ENCODE results near the gene CCL3. TPM values are rescaled to one million over a fixed set of nuclear protein-coding genes. Genes with fewer than 3 reads are reported as not detected.

CCL3 gene
- total RNA-seq, 1 experiment from 2014 or later = 0.98 TPM

DNA sequence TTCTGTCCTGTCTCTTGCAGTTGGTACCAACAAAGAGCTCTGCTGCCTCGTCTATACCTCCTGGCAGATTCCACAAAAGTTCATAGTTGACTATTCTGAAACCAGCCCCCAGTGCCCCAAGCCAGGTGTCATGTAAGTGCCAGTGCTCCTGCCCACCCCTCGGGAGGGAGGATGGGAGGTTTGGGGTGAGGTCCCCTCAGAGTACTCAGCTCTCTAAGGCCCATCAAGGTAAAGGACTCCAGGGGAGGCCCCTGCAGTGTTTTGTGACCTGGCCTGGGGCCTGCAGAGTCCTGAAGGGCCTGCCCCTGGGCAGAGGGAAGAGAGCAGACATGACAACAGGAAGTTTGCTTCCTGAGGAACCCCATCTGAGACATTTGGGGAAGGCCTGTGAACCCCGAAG is 19.5 kb downstream of the CCL3 start:
- CTCF ChIA-PET = interaction anchor here (3.3 kb wide), 1 partner anchor 101 kb away, joined by 13 read pairs; no protein-coding TSS in a partner anchor

DNA sequence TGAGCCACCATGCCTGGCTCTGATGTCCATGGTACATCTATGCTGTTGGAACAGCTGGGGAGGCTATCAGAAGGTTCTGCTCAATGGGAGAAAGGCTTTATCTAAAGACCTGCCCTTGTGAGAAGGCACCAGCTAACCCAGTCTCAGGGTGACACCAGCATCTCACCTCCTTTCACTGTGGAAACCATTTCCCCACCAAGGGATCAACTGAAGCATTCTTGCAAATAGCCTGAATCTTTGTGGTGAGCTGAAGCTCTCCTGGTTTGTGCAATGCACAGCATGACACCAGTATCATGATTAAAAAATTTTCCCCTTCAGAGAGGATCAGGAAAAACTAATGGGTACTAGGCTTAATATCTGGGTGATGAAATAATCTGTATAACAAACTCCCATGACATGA is 20.8 kb downstream of the CCL3 start:
- H3K27me3 ChIP-seq (ENCODE audit: insufficient read depth, low read length) = no peaks in the 10 kb centered on the region; the same call in 1 of the 2 replicates
- intact Hi-C loops (cut with micrococcal nuclease) = no loop called here
- ChIA-PET RAD21 (ENCODE audit: low non-redundant PET in 1 of 2, low total read pairs in 2 of 2, uncharacterized antibody in 2 of 2, unreplicated experiment in 2 of 2) (no interaction called here), CTCF (interaction anchor here (1.4 kb wide), 1 partner anchor 79 kb away, joined by 5 read pairs; no protein-coding TSS in a partner anchor), POLR2A (no interaction called here)
- H3K9me3 ChIP-seq (ENCODE audit: control insufficient read depth in 1 of 2, insufficient read depth in 1 of 2, low read depth in 1 of 2, low read length in 2 of 2) = no peaks in the 10 kb centered on the region
- no peaks in the 10 kb centered on the region for H3K4me1 ChIP-seq (ENCODE audit: control insufficient read depth in 1 of 2, insufficient read depth in 2 of 2, low read length in 2 of 2)
- no peak for DNase-seq (ENCODE audit: low read depth, low spot score)
- peaks cover 3% of the 10 kb centered on the region; the same call in 1 of the 2 replicates for H3K9me2 ChIP-seq (ENCODE audit: insufficient read depth)
- ATAC-seq = no peak
- no peaks in the 10 kb centered on the region for H3K36me3 ChIP-seq (ENCODE audit: control insufficient read depth in 1 of 2, insufficient read depth in 2 of 2, low read length in 2 of 2)
- no peaks in the 10 kb centered on the region for H4K20me1 ChIP-seq (ENCODE audit: insufficient read depth)
- H3K27ac ChIP-seq (ENCODE audit: low read depth, low read length) = no peak overlapping the region
- no TSS peak for BruUV-seq (replicated peaks)
- H2AFZ ChIP-seq (ENCODE audit: low read depth, low read length, poor library complexity, severe bottlenecking) = no peak overlapping the region
- no peaks in the 10 kb centered on the region for H3K79me2 ChIP-seq (ENCODE audit: insufficient read depth, low read length)
- no peak overlapping the region for H3K4me2 ChIP-seq (ENCODE audit: low read length)
- no peak overlapping the region for H3K4me3 ChIP-seq (replicated peaks in 1 of 2; ENCODE audit: low read depth in 1 of 2, low read length in 2 of 2)
- no peak overlapping the region for H3K9ac ChIP-seq (ENCODE audit: low read length)
- TF ChIP-seq JUND (IDR thresholded peaks at IDR 0.05) (no peak), RAD21 (IDR thresholded peaks at IDR 0.05; ENCODE audit: low read depth) (no peak), SRF (IDR thresholded peaks at IDR 0.05; ENCODE audit: low read depth) (no peak), EZH2 (IDR thresholded peaks at IDR 0.05) (no peak), FOSL1 (IDR thresholded peaks at IDR 0.05; ENCODE audit: low read depth) (no peak), POLR2A (IDR thresholded peaks at IDR 0.05; ENCODE audit: borderline replicate concordance, extremely low read depth, insufficient read depth, insufficient read length) (no peak), ELF1 (IDR thresholded peaks at IDR 0.05; ENCODE audit: borderline replicate concordance, low read depth) (no peak), ZNF274 (IDR thresholded peaks at IDR 0.05; ENCODE audit: low read depth, low read length) (no peak), POLR2AphosphoS5 (IDR thresholded peaks at IDR 0.05; ENCODE audit: low read depth, low read length) (no peak), EGR1 (IDR thresholded peaks at IDR 0.05; ENCODE audit: low read depth) (no peak)
- TF ChIP-seq, protein P1, sequence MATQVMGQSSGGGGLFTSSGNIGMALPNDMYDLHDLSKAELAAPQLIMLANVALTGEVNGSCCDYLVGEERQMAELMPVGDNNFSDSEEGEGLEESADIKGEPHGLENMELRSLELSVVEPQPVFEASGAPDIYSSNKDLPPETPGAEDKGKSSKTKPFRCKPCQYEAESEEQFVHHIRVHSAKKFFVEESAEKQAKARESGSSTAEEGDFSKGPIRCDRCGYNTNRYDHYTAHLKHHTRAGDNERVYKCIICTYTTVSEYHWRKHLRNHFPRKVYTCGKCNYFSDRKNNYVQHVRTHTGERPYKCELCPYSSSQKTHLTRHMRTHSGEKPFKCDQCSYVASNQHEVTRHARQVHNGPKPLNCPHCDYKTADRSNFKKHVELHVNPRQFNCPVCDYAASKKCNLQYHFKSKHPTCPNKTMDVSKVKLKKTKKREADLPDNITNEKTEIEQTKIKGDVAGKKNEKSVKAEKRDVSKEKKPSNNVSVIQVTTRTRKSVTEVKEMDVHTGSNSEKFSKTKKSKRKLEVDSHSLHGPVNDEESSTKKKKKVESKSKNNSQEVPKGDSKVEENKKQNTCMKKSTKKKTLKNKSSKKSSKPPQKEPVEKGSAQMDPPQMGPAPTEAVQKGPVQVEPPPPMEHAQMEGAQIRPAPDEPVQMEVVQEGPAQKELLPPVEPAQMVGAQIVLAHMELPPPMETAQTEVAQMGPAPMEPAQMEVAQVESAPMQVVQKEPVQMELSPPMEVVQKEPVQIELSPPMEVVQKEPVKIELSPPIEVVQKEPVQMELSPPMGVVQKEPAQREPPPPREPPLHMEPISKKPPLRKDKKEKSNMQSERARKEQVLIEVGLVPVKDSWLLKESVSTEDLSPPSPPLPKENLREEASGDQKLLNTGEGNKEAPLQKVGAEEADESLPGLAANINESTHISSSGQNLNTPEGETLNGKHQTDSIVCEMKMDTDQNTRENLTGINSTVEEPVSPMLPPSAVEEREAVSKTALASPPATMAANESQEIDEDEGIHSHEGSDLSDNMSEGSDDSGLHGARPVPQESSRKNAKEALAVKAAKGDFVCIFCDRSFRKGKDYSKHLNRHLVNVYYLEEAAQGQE (IDR thresholded peaks at IDR 0.05; ENCODE audit: low read depth) = no peak
- TF ChIP-seq, protein P2, sequence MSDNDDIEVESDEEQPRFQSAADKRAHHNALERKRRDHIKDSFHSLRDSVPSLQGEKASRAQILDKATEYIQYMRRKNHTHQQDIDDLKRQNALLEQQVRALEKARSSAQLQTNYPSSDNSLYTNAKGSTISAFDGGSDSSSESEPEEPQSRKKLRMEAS (IDR thresholded peaks at IDR 0.05) = no peak

More for the DNA sequence above, 19.5 kb downstream of the CCL3 start:
- intact Hi-C loops (cut with micrococcal nuclease) = no loop called here
- Histone ChIP-seq H3K9me3 (ENCODE audit: control insufficient read depth in 1 of 2, insufficient read depth in 1 of 2, low read depth in 1 of 2, low read length in 2 of 2) (no peaks in the 10 kb centered on the region), H3K4me1 (ENCODE audit: control insufficient read depth in 1 of 2, insufficient read depth in 2 of 2, low read length in 2 of 2) (no peaks in the 10 kb centered on the region), H4K20me1 (ENCODE audit: insufficient read depth) (no peaks in the 10 kb centered on the region), H3K27me3 (ENCODE audit: insufficient read depth, low read length) (no peaks in the 10 kb centered on the region; the same call in 1 of the 2 replicates), H3K79me2 (ENCODE audit: insufficient read depth, low read length) (no peaks in the 10 kb centered on the region), H3K4me2 (ENCODE audit: low read length) (no peak overlapping the region), H3K27ac (ENCODE audit: low read depth, low read length) (no peak overlapping the region), H3K9ac (ENCODE audit: low read length) (no peak overlapping the region), H3K36me3 (ENCODE audit: control insufficient read depth in 1 of 2, insufficient read depth in 2 of 2, low read length in 2 of 2) (no peaks in the 10 kb centered on the region), H2AFZ (ENCODE audit: low read depth, low read length, poor library complexity, severe bottlenecking) (no peak overlapping the region), H3K9me2 (ENCODE audit: insufficient read depth) (peaks cover 3% of the 10 kb centered on the region; the same call in 1 of the 2 replicates), H3K4me3 (replicated peaks in 1 of 2; ENCODE audit: low read depth in 1 of 2, low read length in 2 of 2) (no peak overlapping the region)
- no TSS peak for BruUV-seq (replicated peaks)
- TF ChIP-seq EGR1 (IDR thresholded peaks at IDR 0.05; ENCODE audit: low read depth) (no peak), RAD21 (IDR thresholded peaks at IDR 0.05; ENCODE audit: low read depth) (no peak), POLR2A (IDR thresholded peaks at IDR 0.05; ENCODE audit: borderline replicate concordance, extremely low read depth, insufficient read depth, insufficient read length) (no peak), SIN3A (IDR thresholded peaks at IDR 0.05; ENCODE audit: low read depth) (no peak)
- TF ChIP-seq, protein P3, sequence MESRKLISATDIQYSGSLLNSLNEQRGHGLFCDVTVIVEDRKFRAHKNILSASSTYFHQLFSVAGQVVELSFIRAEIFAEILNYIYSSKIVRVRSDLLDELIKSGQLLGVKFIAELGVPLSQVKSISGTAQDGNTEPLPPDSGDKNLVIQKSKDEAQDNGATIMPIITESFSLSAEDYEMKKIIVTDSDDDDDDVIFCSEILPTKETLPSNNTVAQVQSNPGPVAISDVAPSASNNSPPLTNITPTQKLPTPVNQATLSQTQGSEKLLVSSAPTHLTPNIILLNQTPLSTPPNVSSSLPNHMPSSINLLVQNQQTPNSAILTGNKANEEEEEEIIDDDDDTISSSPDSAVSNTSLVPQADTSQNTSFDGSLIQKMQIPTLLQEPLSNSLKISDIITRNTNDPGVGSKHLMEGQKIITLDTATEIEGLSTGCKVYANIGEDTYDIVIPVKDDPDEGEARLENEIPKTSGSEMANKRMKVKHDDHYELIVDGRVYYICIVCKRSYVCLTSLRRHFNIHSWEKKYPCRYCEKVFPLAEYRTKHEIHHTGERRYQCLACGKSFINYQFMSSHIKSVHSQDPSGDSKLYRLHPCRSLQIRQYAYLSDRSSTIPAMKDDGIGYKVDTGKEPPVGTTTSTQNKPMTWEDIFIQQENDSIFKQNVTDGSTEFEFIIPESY (IDR thresholded peaks at IDR 0.05; ENCODE audit: extremely low read depth, insufficient replicate concordance, low read length) = no peak
- TF ChIP-seq, protein P2 (IDR thresholded peaks at IDR 0.05) = no peak
- ChIA-PET POLR2A (no interaction called here), RAD21 (ENCODE audit: low non-redundant PET in 1 of 2, low total read pairs in 2 of 2, uncharacterized antibody in 2 of 2, unreplicated experiment in 2 of 2) (no interaction called here)
- DNase-seq (ENCODE audit: low read depth, low spot score) = no peak
- no peak for ATAC-seq
